NB4 (cell line): ENCODE data around the gene ADAMTSL1.

Source experiments
- DNase-seq: peaks from one replicate; pipeline ENCODE4 v3.0.0; 2010; ENCODE audit warnings: low read depth
- H3K4me3 ChIP-seq: one replicate; pipeline ENCODE4 v1.5.1; 2011; ENCODE audit warnings: mild to moderate bottlenecking, low read depth, low read length, moderate library complexity
- CTCF ChIP-seq: IDR thresholded peaks from one replicate; pipeline ENCODE4 v1.5.1; 2012; ENCODE audit warnings: low read depth, low read length
- MAX ChIP-seq: IDR thresholded peaks from 2 replicates; pipeline ENCODE4 v1.6.1; 2011; ENCODE audit warnings: low read depth, low read length
- MYC ChIP-seq: IDR thresholded peaks from 2 replicates; pipeline ENCODE4 v1.6.1; 2011; ENCODE audit warnings: low read depth, low read length
- POLR2A ChIP-seq: IDR thresholded peaks from 2 replicates; pipeline ENCODE4 v1.6.1; 2011; ENCODE audit warnings: mild to moderate bottlenecking; ENCODE audit not compliant: insufficient read length; ENCODE audit errors: extremely low read depth

ADAMTSL1 gene

GRCh38 chr9:18487611-18488010 lies 13.7 kb downstream of the ADAMTSL1 start:
- H3K4me3 ChIP-seq, result no peak overlapping the region
- no peak for DNase-seq
- no peak for TF ChIP-seq POLR2A
- TF ChIP-seq CTCF, result no peak
- TF ChIP-seq MAX, result no peak
- no peak for TF ChIP-seq MYC

- TF ChIP-seq POLR2A (no peak), MAX (no peak), MYC (no peak), CTCF (no peak)
- no peak overlapping the region for H3K4me3 ChIP-seq
- DNase-seq, result no peak
Measured at GRCh38 chr9:18488886-18489285, 14.9 kb downstream of the ADAMTSL1 start.

GRCh38 chr9:18489861-18490260 lies 15.9 kb downstream of the ADAMTSL1 start:
- DNase-seq, result no peak
- no peak overlapping the region for H3K4me3 ChIP-seq
- TF ChIP-seq CTCF (no peak), MAX (no peak), POLR2A (no peak), MYC (no peak)

GRCh38 chr9:18490641-18491370 lies 16.9 kb downstream of the ADAMTSL1 start:
- no peak for DNase-seq
- no peak overlapping the region for H3K4me3 ChIP-seq
- TF ChIP-seq CTCF, result no peak
- no peak for TF ChIP-seq POLR2A
- TF ChIP-seq MYC, result no peak
- TF ChIP-seq MAX, result no peak

- no peak overlapping the region for H3K4me3 ChIP-seq
- TF ChIP-seq POLR2A, result no peak
- no peak for TF ChIP-seq CTCF
- no peak for TF ChIP-seq MAX
- TF ChIP-seq MYC, result no peak
- no peak for DNase-seq
Measured at GRCh38 chr9:18492612-18493011, 18.7 kb downstream of the ADAMTSL1 start.
